ENCODE measurements around the gene FAM236B.
"Not testable (repeated sequence)": the region's sequence is repeated elsewhere in the genome, so short reads cannot be mapped to it uniquely, and the experiment has no call there.

The FAM236B gene

GRCh38 chrX:72777467-72777790 lies 5.0 kb downstream of the FAM236B start:
- not testable (repeated sequence) for H3K36me3 ChIP-seq (ENCODE audit: insufficient read depth, low read length); H3K27me3 ChIP-seq (ENCODE audit: insufficient read depth, low read length, poor library complexity); H3K4me2 ChIP-seq (ENCODE audit: insufficient read depth, low read length); DNase-seq; H3K9me3 ChIP-seq (ENCODE audit: insufficient read depth, low read length, severe bottlenecking); H2AFZ ChIP-seq (ENCODE audit: low read depth, low read length); H3K79me2 ChIP-seq (ENCODE audit: insufficient read depth, low read length); H3K27ac ChIP-seq (ENCODE audit: low read length); H3K9ac ChIP-seq (ENCODE audit: low read depth, low read length); H4K20me1 ChIP-seq (ENCODE audit: insufficient read depth, low read length); H3K4me3 ChIP-seq (ENCODE audit: low read depth in 1 of 2, low read length in 2 of 2); H3K4me1 ChIP-seq (ENCODE audit: insufficient read depth, low read length)
- peak; percentile 80 for ATAC-seq (ENCODE audit: insufficient read depth, low read depth)

GRCh38 chrX:72776653-72777466 lies 5.6 kb downstream of the FAM236B start, which contains the start of gene DMRTC1B:
TSS of gene DMRTC1B (plus strand) at chrX:72776890. CDS start at chrX:72845136, 68,246 bp downstream.
- H3K79me2 ChIP-seq (ENCODE audit: insufficient read depth, low read length); H3K4me1 ChIP-seq (ENCODE audit: insufficient read depth, low read length); H3K27ac ChIP-seq (ENCODE audit: low read length); H3K9me3 ChIP-seq (ENCODE audit: insufficient read depth, low read length, severe bottlenecking); H3K27me3 ChIP-seq (ENCODE audit: insufficient read depth, low read length, poor library complexity); DNase-seq; H3K4me2 ChIP-seq (ENCODE audit: insufficient read depth, low read length); H3K4me3 ChIP-seq (ENCODE audit: low read depth in 1 of 2, low read length in 2 of 2); H3K9ac ChIP-seq (ENCODE audit: low read depth, low read length); H2AFZ ChIP-seq (ENCODE audit: low read depth, low read length); H4K20me1 ChIP-seq (ENCODE audit: insufficient read depth, low read length); H3K36me3 ChIP-seq (ENCODE audit: insufficient read depth, low read length): not testable (repeated sequence)
- ATAC-seq (ENCODE audit: insufficient read depth, low read depth): peak; percentile 87

GRCh38 chrX:72760454-72760853 lies 22.0 kb downstream of the FAM236B start:
- H3K4me2 ChIP-seq (ENCODE audit: insufficient read depth, low read length); H3K4me3 ChIP-seq (ENCODE audit: low read depth in 1 of 2, low read length in 2 of 2); H3K27ac ChIP-seq (ENCODE audit: low read length); H3K9ac ChIP-seq (ENCODE audit: low read depth, low read length); H3K4me1 ChIP-seq (ENCODE audit: insufficient read depth, low read length); H3K79me2 ChIP-seq (ENCODE audit: insufficient read depth, low read length); ATAC-seq (ENCODE audit: insufficient read depth, low read depth); H3K9me3 ChIP-seq (ENCODE audit: insufficient read depth, low read length, severe bottlenecking); DNase-seq; H3K36me3 ChIP-seq (ENCODE audit: insufficient read depth, low read length); H4K20me1 ChIP-seq (ENCODE audit: insufficient read depth, low read length); H2AFZ ChIP-seq (ENCODE audit: low read depth, low read length); H3K27me3 ChIP-seq (ENCODE audit: insufficient read depth, low read length, poor library complexity): not testable (repeated sequence)

- H4K20me1 ChIP-seq (ENCODE audit: insufficient read depth, low read length); H3K4me2 ChIP-seq (ENCODE audit: insufficient read depth, low read length); H3K27me3 ChIP-seq (ENCODE audit: insufficient read depth, low read length, poor library complexity); H3K9ac ChIP-seq (ENCODE audit: low read depth, low read length); H3K79me2 ChIP-seq (ENCODE audit: insufficient read depth, low read length); DNase-seq; ATAC-seq (ENCODE audit: insufficient read depth, low read depth); H3K9me3 ChIP-seq (ENCODE audit: insufficient read depth, low read length, severe bottlenecking); H3K4me3 ChIP-seq (ENCODE audit: low read depth in 1 of 2, low read length in 2 of 2); H3K4me1 ChIP-seq (ENCODE audit: insufficient read depth, low read length); H2AFZ ChIP-seq (ENCODE audit: low read depth, low read length); H3K27ac ChIP-seq (ENCODE audit: low read length); H3K36me3 ChIP-seq (ENCODE audit: insufficient read depth, low read length): not testable (repeated sequence)
Measured at GRCh38 chrX:72748545-72748944, 33.9 kb downstream of the FAM236B start.

GRCh38 chrX:72745546-72745945 lies 36.9 kb downstream of the FAM236B start:
- not testable (repeated sequence) for H3K79me2 ChIP-seq (ENCODE audit: insufficient read depth, low read length); ATAC-seq (ENCODE audit: insufficient read depth, low read depth); H4K20me1 ChIP-seq (ENCODE audit: insufficient read depth, low read length); H3K27me3 ChIP-seq (ENCODE audit: insufficient read depth, low read length, poor library complexity); H3K4me3 ChIP-seq (ENCODE audit: low read depth in 1 of 2, low read length in 2 of 2); H2AFZ ChIP-seq (ENCODE audit: low read depth, low read length); H3K9ac ChIP-seq (ENCODE audit: low read depth, low read length); H3K27ac ChIP-seq (ENCODE audit: low read length); H3K4me2 ChIP-seq (ENCODE audit: insufficient read depth, low read length); H3K4me1 ChIP-seq (ENCODE audit: insufficient read depth, low read length); DNase-seq; H3K36me3 ChIP-seq (ENCODE audit: insufficient read depth, low read length); H3K9me3 ChIP-seq (ENCODE audit: insufficient read depth, low read length, severe bottlenecking)

- H3K4me2 ChIP-seq (ENCODE audit: insufficient read depth, low read length): no peak overlapping the region
Measured at GRCh38 chrX:72735561-72735960, 46.9 kb downstream of the FAM236B start.

DNA sequence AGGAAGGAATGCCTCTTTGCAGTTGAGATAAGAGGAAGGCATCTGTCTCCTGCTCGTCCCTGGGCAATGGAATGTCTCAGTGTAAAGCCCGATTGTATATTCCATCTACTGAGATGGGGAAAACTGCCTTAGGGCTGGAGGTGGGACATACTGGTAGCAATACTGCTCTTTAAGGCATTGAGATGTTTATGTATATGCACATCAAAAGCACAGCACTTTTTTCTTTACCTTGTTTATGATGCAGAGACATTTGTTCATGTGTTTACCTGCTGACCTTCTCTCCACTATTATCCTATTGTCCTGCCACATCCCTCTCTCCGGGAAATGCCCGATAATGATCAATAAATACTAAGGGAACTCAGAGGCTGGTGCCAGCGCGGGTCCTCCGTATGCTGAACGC lies 48.8 kb downstream of the FAM236B start:
- H3K79me2 ChIP-seq (ENCODE audit: insufficient read depth, low read length); ATAC-seq (ENCODE audit: insufficient read depth, low read depth): not testable (repeated sequence)

More at GRCh38 chrX:72735561-72735960, 46.9 kb downstream of the FAM236B start:
- ATAC-seq (ENCODE audit: insufficient read depth, low read depth) (no peak), DNase-seq (no peak)
- TF ChIP-seq CTCF (IDR thresholded peaks at IDR 0.05; ENCODE audit: borderline replicate concordance, extremely low read depth, low read length, poor library complexity, severe bottlenecking) (no peak), EZH2 (IDR thresholded peaks at IDR 0.05; ENCODE audit: borderline replicate concordance, low read depth, low read length, severe bottlenecking) (no peak)
- H3K9me3 ChIP-seq (ENCODE audit: insufficient read depth, low read length, severe bottlenecking): no peaks in the 10 kb centered on the region
- H3K27me3 ChIP-seq (ENCODE audit: insufficient read depth, low read length, poor library complexity): no peaks in the 10 kb centered on the region
- H3K4me3 ChIP-seq (ENCODE audit: low read depth in 1 of 2, low read length in 2 of 2): no peak overlapping the region
- no peak overlapping the region for H3K9ac ChIP-seq (ENCODE audit: low read depth, low read length)
- no peaks in the 10 kb centered on the region for H3K36me3 ChIP-seq (ENCODE audit: insufficient read depth, low read length)
- no peak overlapping the region for H2AFZ ChIP-seq (ENCODE audit: low read depth, low read length)
- H3K79me2 ChIP-seq (ENCODE audit: insufficient read depth, low read length): no peaks in the 10 kb centered on the region
- H3K27ac ChIP-seq (ENCODE audit: low read length): no peak overlapping the region
- no peaks in the 10 kb centered on the region for H3K4me1 ChIP-seq (ENCODE audit: insufficient read depth, low read length)
- H4K20me1 ChIP-seq (ENCODE audit: insufficient read depth, low read length): no peaks in the 10 kb centered on the region

More for the DNA sequence above, 48.8 kb downstream of the FAM236B start:
- not testable (repeated sequence) for H3K9ac ChIP-seq (ENCODE audit: low read depth, low read length); H3K27me3 ChIP-seq (ENCODE audit: insufficient read depth, low read length, poor library complexity); H2AFZ ChIP-seq (ENCODE audit: low read depth, low read length); H3K9me3 ChIP-seq (ENCODE audit: insufficient read depth, low read length, severe bottlenecking); H3K4me1 ChIP-seq (ENCODE audit: insufficient read depth, low read length); H3K27ac ChIP-seq (ENCODE audit: low read length); H3K4me3 ChIP-seq (ENCODE audit: low read depth in 1 of 2, low read length in 2 of 2); H4K20me1 ChIP-seq (ENCODE audit: insufficient read depth, low read length); DNase-seq; H3K36me3 ChIP-seq (ENCODE audit: insufficient read depth, low read length); H3K4me2 ChIP-seq (ENCODE audit: insufficient read depth, low read length)
